Immature natural killer cell (primary cell): ENCODE measurements around the gene TUBG1. TPM values are rescaled to one million over a fixed set of nuclear protein-coding genes. Genes with fewer than 3 reads are reported as not detected.
"Not testable (repeated sequence)": the region's sequence is repeated elsewhere in the genome, so short reads cannot be mapped to it uniquely, and the experiment has no call there.

Experiments
- DNase-seq, 3 donors: peaks; one replicate each; pipeline ENCODE4 v3.0.0; 2022; ENCODE audit warnings: mixed read lengths in 1 of 3
- H3K27ac Mint-ChIP-seq, 6 donors: one replicate each; pipeline ENCODE4 v1.8.0; 2020; ENCODE audit warnings: mixed read lengths in 6 of 6, mild to moderate bottlenecking in 5 of 6, inconsistent platforms in 4 of 6, moderate library complexity in 3 of 6
- H3K27me3 Mint-ChIP-seq, 3 donors: one replicate each; pipeline ENCODE4 v1.8.0; 2020 to 2021; ENCODE audit warnings: low read depth in 3 of 3, mild to moderate bottlenecking in 3 of 3, mixed read lengths in 3 of 3, moderate library complexity in 3 of 3, inconsistent platforms in 1 of 3
- H3K36me3 Mint-ChIP-seq, 3 donors: one replicate each; pipeline ENCODE4 v1.8.0; 2020; ENCODE audit warnings: mixed read lengths in 3 of 3, inconsistent platforms in 2 of 3, mild to moderate bottlenecking in 2 of 3
- H3K4me1 Mint-ChIP-seq, 2 donors: one replicate each; pipeline ENCODE4 v1.8.0; 2020; ENCODE audit warnings: inconsistent platforms in 2 of 2, mild to moderate bottlenecking in 2 of 2, mixed read lengths in 2 of 2, moderate library complexity in 1 of 2
- H3K4me3 Mint-ChIP-seq, 5 donors: one replicate each; pipeline ENCODE4 v1.8.0; 2020; ENCODE audit warnings: mild to moderate bottlenecking in 5 of 5, mixed read lengths in 5 of 5, inconsistent platforms in 3 of 5, moderate library complexity in 3 of 5
- H3K9me3 Mint-ChIP-seq, 6 donors: one replicate each; pipeline ENCODE4 v1.8.0; 2020; ENCODE audit warnings: mild to moderate bottlenecking in 6 of 6, mixed read lengths in 6 of 6, inconsistent platforms in 4 of 6, moderate library complexity in 3 of 6
- polyA plus RNA-seq, 3 donors: library from polyadenylated mRNA; unstranded; fragments of 300-500 nt; fragmentation: Illumina TruSeq; gene quantifications; one replicate each; pipeline ENCODE4 v1.2.3, GENCODE V29; 2021

The TUBG1 gene
- polyA plus RNA-seq, 3 donors from 2014 or later = 6.0 to 16.9 (median 10.9) TPM

- peaks cover 3 to 19% (median 6%) of the 10 kb centered on the region in 3 donors for H3K36me3 Mint-ChIP-seq
- H3K4me1 Mint-ChIP-seq = peaks cover 14% of the 10 kb centered on the region in 2 donors
- H3K27ac Mint-ChIP-seq = peak overlapping the region in 4 of 6 donors; percentile 17 to 58 (median 32)
- peaks cover 0 to 3% (median 2%) of the 10 kb centered on the region in 3 donors for H3K27me3 Mint-ChIP-seq
- peak in 1 of 3 donors; percentile 10 for DNase-seq
- H3K9me3 Mint-ChIP-seq = no peaks in the 10 kb centered on the region
- H3K4me3 Mint-ChIP-seq = peak overlapping the region in 4 of 5 donors; percentile 2 to 68 (median 62)
These were observed 9.1 kb downstream of the TUBG1 start for GRCh38 chr17:42618442-42619150.

GRCh38 chr17:42621987-42622386 is 12.5 kb downstream of the TUBG1 start:
- not testable (repeated sequence) for H3K9me3 Mint-ChIP-seq, DNase-seq, H3K4me3 Mint-ChIP-seq, H3K27me3 Mint-ChIP-seq, H3K36me3 Mint-ChIP-seq, H3K27ac Mint-ChIP-seq
- peaks cover 14% of the 10 kb centered on the region in 2 donors for H3K4me1 Mint-ChIP-seq

- H3K4me3 Mint-ChIP-seq = no peak overlapping the region
- DNase-seq = no peak
- no peak overlapping the region for H3K27ac Mint-ChIP-seq
- peaks cover 0 to 1% (median 0%) of the 10 kb centered on the region in 6 donors for H3K9me3 Mint-ChIP-seq
- H3K36me3 Mint-ChIP-seq = peaks cover 0 to 6% (median 0%) of the 10 kb centered on the region in 3 donors
- H3K4me1 Mint-ChIP-seq = peaks cover 9 to 10% of the 10 kb centered on the region in 2 donors
- H3K27me3 Mint-ChIP-seq = peaks cover 0 to 3% (median 2%) of the 10 kb centered on the region in 3 donors
These were observed 13.8 kb downstream of the TUBG1 start for GRCh38 chr17:42623271-42623670.

GRCh38 chr17:42623732-42624596 is 14.5 kb downstream of the TUBG1 start:
- DNase-seq = no peak
- H3K36me3 Mint-ChIP-seq = peaks cover 0 to 7% (median 0%) of the 10 kb centered on the region in 3 donors

GRCh38 chr17:42627032-42627764 is 17.7 kb downstream of the TUBG1 start:
- not testable (repeated sequence) for H3K4me3 Mint-ChIP-seq, H3K4me1 Mint-ChIP-seq, H3K27ac Mint-ChIP-seq, H3K27me3 Mint-ChIP-seq, DNase-seq, H3K9me3 Mint-ChIP-seq
- peaks cover 0 to 11% (median 0%) of the 10 kb centered on the region in 3 donors for H3K36me3 Mint-ChIP-seq

More at GRCh38 chr17:42623732-42624596, 14.5 kb downstream of the TUBG1 start:
- H3K9me3 Mint-ChIP-seq = peaks cover 0 to 1% (median 0%) of the 10 kb centered on the region in 6 donors
- peaks cover 0 to 3% (median 2%) of the 10 kb centered on the region in 3 donors for H3K27me3 Mint-ChIP-seq
- no peak overlapping the region for H3K4me3 Mint-ChIP-seq
- no peak overlapping the region for H3K27ac Mint-ChIP-seq
- peaks cover 2 to 3% of the 10 kb centered on the region in 2 donors for H3K4me1 Mint-ChIP-seq

GRCh38 chr17:42629411-42630009 is 20.0 kb downstream of the TUBG1 start:
- H3K27ac Mint-ChIP-seq = no peak overlapping the region
- no peak overlapping the region for H3K4me3 Mint-ChIP-seq

GRCh38 chr17:42632949-42633444 is 23.5 kb downstream of the TUBG1 start:
- no peaks in the 10 kb centered on the region for H3K4me1 Mint-ChIP-seq
- no peak for DNase-seq
- H3K36me3 Mint-ChIP-seq = peaks cover 0 to 7% (median 0%) of the 10 kb centered on the region in 3 donors
- H3K9me3 Mint-ChIP-seq = peaks cover 0 to 1% (median 0%) of the 10 kb centered on the region in 6 donors
- peak overlapping the region in 1 of 6 donors; percentile 29 for H3K27ac Mint-ChIP-seq
- H3K4me3 Mint-ChIP-seq = no peak overlapping the region
- H3K27me3 Mint-ChIP-seq = peaks cover 0 to 2% (median 2%) of the 10 kb centered on the region in 3 donors

More at GRCh38 chr17:42629411-42630009, 20.0 kb downstream of the TUBG1 start:
- peaks cover 0 to 1% (median 0%) of the 10 kb centered on the region in 6 donors for H3K9me3 Mint-ChIP-seq
- peaks cover 2 to 3% (median 2%) of the 10 kb centered on the region in 3 donors for H3K27me3 Mint-ChIP-seq
- no peaks in the 10 kb centered on the region for H3K4me1 Mint-ChIP-seq
- peaks cover 0 to 8% (median 0%) of the 10 kb centered on the region in 3 donors for H3K36me3 Mint-ChIP-seq
- DNase-seq = no peak

GRCh38 chr17:42639525-42640113 is 30.1 kb downstream of the TUBG1 start:
- Mint-ChIP-seq H3K4me3 (peak overlapping the region in 4 of 5 donors; percentile 3 to 65 (median 40)), H3K4me1 (peaks cover 13 to 27% of the 10 kb centered on the region in 2 donors), H3K27me3 (peaks cover 2 to 4% (median 2%) of the 10 kb centered on the region in 3 donors), H3K9me3 (no peaks in the 10 kb centered on the region), H3K36me3 (no peaks in the 10 kb centered on the region), H3K27ac (peak overlapping the region in 1 of 6 donors; percentile 21)
- DNase-seq = no peak

GRCh38 chr17:42640121-42640520 is 30.6 kb downstream of the TUBG1 start:
- H3K4me3 Mint-ChIP-seq = peak overlapping the region in 4 of 5 donors; percentile 7 to 65 (median 32)
- H3K36me3 Mint-ChIP-seq = no peaks in the 10 kb centered on the region
- H3K4me1 Mint-ChIP-seq = peaks cover 13 to 27% of the 10 kb centered on the region in 2 donors
- no peaks in the 10 kb centered on the region for H3K9me3 Mint-ChIP-seq
- peaks cover 2 to 4% (median 2%) of the 10 kb centered on the region in 3 donors for H3K27me3 Mint-ChIP-seq
- H3K27ac Mint-ChIP-seq = peak overlapping the region in 1 of 6 donors; percentile 53
- peak in 2 of 3 donors; percentile 14 to 35 for DNase-seq

- H3K9me3 Mint-ChIP-seq = no peaks in the 10 kb centered on the region
- H3K36me3 Mint-ChIP-seq = no peaks in the 10 kb centered on the region
- DNase-seq = no peak
- H3K27ac Mint-ChIP-seq = no peak overlapping the region
- H3K4me3 Mint-ChIP-seq = peak overlapping the region in 1 of 5 donors; percentile 38
- H3K27me3 Mint-ChIP-seq = peaks cover 2 to 4% (median 2%) of the 10 kb centered on the region in 3 donors
- peaks cover 13 to 27% of the 10 kb centered on the region in 2 donors for H3K4me1 Mint-ChIP-seq
These were observed 32.9 kb downstream of the TUBG1 start for GRCh38 chr17:42642336-42642735.

GRCh38 chr17:42647778-42648177 is 38.3 kb downstream of the TUBG1 start:
- H3K27ac Mint-ChIP-seq = peak overlapping the region in 1 of 6 donors; percentile 48
- peak overlapping the region in 4 of 5 donors; percentile 28 to 51 (median 37) for H3K4me3 Mint-ChIP-seq
- peaks cover 7 to 14% of the 10 kb centered on the region in 2 donors for H3K4me1 Mint-ChIP-seq
- DNase-seq = peak in 1 of 3 donors; percentile 11
- no peaks in the 10 kb centered on the region for H3K36me3 Mint-ChIP-seq
- no peaks in the 10 kb centered on the region for H3K9me3 Mint-ChIP-seq
- H3K27me3 Mint-ChIP-seq = peaks cover 4 to 6% (median 5%) of the 10 kb centered on the region in 3 donors

- H3K4me3 Mint-ChIP-seq = no peak overlapping the region
- no peaks in the 10 kb centered on the region for H3K9me3 Mint-ChIP-seq
- peaks cover 13 to 25% of the 10 kb centered on the region in 2 donors for H3K4me1 Mint-ChIP-seq
- no peak overlapping the region for H3K27ac Mint-ChIP-seq
- H3K36me3 Mint-ChIP-seq = no peaks in the 10 kb centered on the region
- DNase-seq = no peak
- peaks cover 8 to 12% (median 8%) of the 10 kb centered on the region in 3 donors for H3K27me3 Mint-ChIP-seq
These were observed 41.9 kb downstream of the TUBG1 start for GRCh38 chr17:42651392-42651791.
